ENCODE measurements around the gene C11orf24. TPM values are rescaled to one million over a fixed set of nuclear protein-coding genes. Genes with fewer than 3 reads are reported as not detected.

The C11orf24 gene
- total and polyA plus RNA-seq, 10 of the 15 experiments (the other 5 are each of a cell fraction or from before 2014, with no cell fraction given), result 4.3 to 104 (median 41.4) TPM

GRCh38 chr11:68297052-68297378, 25.2 kb upstream of the C11orf24 start:
- FAIRE-seq, result no peak
- intact Hi-C loops (cut with micrococcal nuclease; ENCODE audit: unreplicated experiment) (loop anchor here (1.0 to 5.0 kb wide), 5 partner anchors 26 to 150 kb away; partner anchors contain the start of gene C11orf24), in situ Hi-C loops (cut with MboI) (loop anchor here (5.0 kb wide), 1 partner anchor 40 kb away; no protein-coding TSS in a partner anchor)
- ChIA-PET POLR2A (interaction anchor here (1.9 to 2.9 kb wide), 3 partner anchors 25 to 39 kb away, joined by 6 to 28 read pairs (median 12); partner anchors contain the start of gene C11orf24), RAD21 (ENCODE audit: unreplicated experiment) (interaction anchor here (0.9 to 9.7 kb wide), 12 partner anchors 24 to 163 kb away, joined by 3 to 186 read pairs (median 10); partner anchors contain the start of genes C11orf24 and PPP6R3), CTCF (interaction anchor here (0.6 to 12.0 kb wide), 19 partner anchors 10 to 287 kb away, joined by 3 to 365 read pairs (median 9); partner anchors contain the start of genes ALDH3B1 and C11orf24), SMC1A (ENCODE audit: uncharacterized antibody, unreplicated experiment) (interaction anchor here (1.0 to 7.9 kb wide), 8 partner anchors 13 to 86 kb away, joined by 3 to 134 read pairs (median 7); partner anchors contain the start of gene C11orf24)
- H3K27me3 ChIP-seq (replicated peaks in 1 of 2; ENCODE audit: control insufficient read depth in 2 of 2, insufficient read depth in 2 of 2, low read length in 1 of 2), result no peaks in the 10 kb centered on the region
- no peaks in the 10 kb centered on the region; a peak in 1 of 4 replicates for H3K36me3 ChIP-seq (ENCODE audit: control insufficient read depth in 2 of 2, insufficient read depth in 2 of 2, low read length in 1 of 2)
- no peak overlapping the region; the same call in 1 of the 2 replicates for H3K9ac ChIP-seq (ENCODE audit: control insufficient read depth, insufficient read depth, low read length)
- no peak for TF ChIP-seq SREBF1 (IDR thresholded peaks at IDR 0.05; ENCODE audit: low read length)
- TF ChIP-seq JUND (IDR thresholded peaks at IDR 0.05; ENCODE audit: low read depth, low read length), result no peak
- TF ChIP-seq SIN3A (IDR thresholded peaks at IDR 0.05; ENCODE audit: low read depth, low read length), result no peak
- TF ChIP-seq ZSCAN29 (IDR thresholded peaks at IDR 0.05), result no peak
- TF ChIP-seq SUZ12 (IDR thresholded peaks at IDR 0.05; ENCODE audit: unreplicated experiment), result no peak
- no peak for TF ChIP-seq BCL11A (IDR thresholded peaks at IDR 0.05; ENCODE audit: low read depth, low read length)
- no peak for TF ChIP-seq ZZZ3 (IDR thresholded peaks at IDR 0.05; ENCODE audit: control insufficient read depth, insufficient read length, low read depth)
- TF ChIP-seq MXI1 (IDR thresholded peaks at IDR 0.05; ENCODE audit: low read depth, low read length), result no peak
- TF ChIP-seq, protein P1, sequence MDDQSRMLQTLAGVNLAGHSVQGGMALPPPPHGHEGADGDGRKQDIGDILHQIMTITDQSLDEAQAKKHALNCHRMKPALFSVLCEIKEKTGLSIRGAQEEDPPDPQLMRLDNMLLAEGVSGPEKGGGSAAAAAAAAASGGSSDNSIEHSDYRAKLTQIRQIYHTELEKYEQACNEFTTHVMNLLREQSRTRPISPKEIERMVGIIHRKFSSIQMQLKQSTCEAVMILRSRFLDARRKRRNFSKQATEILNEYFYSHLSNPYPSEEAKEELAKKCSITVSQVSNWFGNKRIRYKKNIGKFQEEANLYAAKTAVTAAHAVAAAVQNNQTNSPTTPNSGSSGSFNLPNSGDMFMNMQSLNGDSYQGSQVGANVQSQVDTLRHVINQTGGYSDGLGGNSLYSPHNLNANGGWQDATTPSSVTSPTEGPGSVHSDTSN (IDR thresholded peaks at IDR 0.05; ENCODE audit: insufficient replicate concordance, low read depth, low read length), result no peak
- TF ChIP-seq PAX5 (IDR thresholded peaks at IDR 0.05; ENCODE audit: borderline replicate concordance, low read depth, low read length), result no peak
- H3K79me2 ChIP-seq (ENCODE audit: control insufficient read depth, insufficient read depth, low read length), result no peaks in the 10 kb centered on the region
- H3K27ac ChIP-seq (ENCODE audit: control insufficient read depth, insufficient read depth), result no peak overlapping the region
- H3K4me1 ChIP-seq (ENCODE audit: control insufficient read depth, insufficient read depth, low read length), result peaks cover 9% of the 10 kb centered on the region
- no peak overlapping the region for H3K4me3 ChIP-seq
- ATAC-seq, result no peak
- no peak for DNase-seq (ENCODE audit: low read depth, low spot score)
- BruUV-seq (replicated peaks), result no TSS peak
- no peaks in the 10 kb centered on the region for H4K20me1 ChIP-seq (ENCODE audit: control insufficient read depth, insufficient read depth)
- no peak overlapping the region for H2AFZ ChIP-seq (ENCODE audit: control insufficient read depth, low read depth, low read length)
- no peak overlapping the region for H3K4me2 ChIP-seq (ENCODE audit: control insufficient read depth, insufficient read depth)
- WGBS (ENCODE audit: insufficient coverage, insufficient replicate concordance, low lambda C conversion rate, missing lambda C conversion rate), result 87% methylated on average over 6 of the region's 6 CpGs
- no peaks in the 10 kb centered on the region for H3K9me3 ChIP-seq (replicated peaks; ENCODE audit: control insufficient read depth, insufficient read depth, low read length)
